HG03045 (cell line): ENCODE measurements around the gene STARD9.
"Not testable (repeated sequence)": the region's sequence is repeated elsewhere in the genome, so short reads cannot be mapped to it uniquely, and the experiment has no call there.

ENCODE experiments used
- ATAC-seq: cut with Tn5 transposase; IDR thresholded peaks from one replicate; pipeline ENCODE4 v1.9.1; 2021; ENCODE audit warnings: mild to moderate bottlenecking, moderate library complexity; ENCODE audit not compliant: unreplicated experiment

STARD9 gene

DNA sequence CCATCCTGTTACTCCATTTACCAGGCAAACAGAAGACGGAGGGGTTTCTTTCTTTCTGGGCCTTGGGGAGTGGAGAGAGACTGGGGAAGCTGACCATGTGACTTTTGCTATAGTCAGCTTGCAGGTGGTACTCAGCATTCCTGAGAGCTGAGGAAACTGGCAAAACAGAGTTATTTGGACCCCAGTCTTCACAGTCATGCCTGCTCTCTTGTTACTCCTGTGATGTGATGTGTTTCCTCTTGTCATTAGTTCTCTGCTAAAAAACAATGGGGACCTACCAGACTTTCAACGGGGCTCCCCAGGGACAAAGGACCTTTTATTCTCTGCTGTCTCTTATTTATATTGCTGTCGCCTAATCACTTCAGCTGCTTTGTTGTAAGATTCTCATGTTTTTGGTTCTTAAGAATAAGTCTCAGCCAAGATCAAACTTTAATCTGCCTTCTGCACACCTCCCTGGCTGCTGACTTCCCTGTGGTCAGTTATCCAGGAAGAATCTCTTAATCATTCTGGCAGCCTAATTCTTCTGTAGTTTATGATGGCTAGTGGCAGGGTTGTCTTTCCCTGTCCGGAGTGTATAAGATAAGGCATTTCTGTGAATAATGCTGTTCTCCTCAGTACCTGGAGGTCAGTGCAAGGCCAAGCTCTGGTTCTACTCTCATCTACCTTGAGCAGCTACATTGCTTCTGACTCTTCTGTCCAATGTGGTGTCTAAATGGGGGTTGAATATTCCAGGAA lies 8.8 kb downstream of the STARD9 start:
- no peak for ATAC-seq

DNA sequence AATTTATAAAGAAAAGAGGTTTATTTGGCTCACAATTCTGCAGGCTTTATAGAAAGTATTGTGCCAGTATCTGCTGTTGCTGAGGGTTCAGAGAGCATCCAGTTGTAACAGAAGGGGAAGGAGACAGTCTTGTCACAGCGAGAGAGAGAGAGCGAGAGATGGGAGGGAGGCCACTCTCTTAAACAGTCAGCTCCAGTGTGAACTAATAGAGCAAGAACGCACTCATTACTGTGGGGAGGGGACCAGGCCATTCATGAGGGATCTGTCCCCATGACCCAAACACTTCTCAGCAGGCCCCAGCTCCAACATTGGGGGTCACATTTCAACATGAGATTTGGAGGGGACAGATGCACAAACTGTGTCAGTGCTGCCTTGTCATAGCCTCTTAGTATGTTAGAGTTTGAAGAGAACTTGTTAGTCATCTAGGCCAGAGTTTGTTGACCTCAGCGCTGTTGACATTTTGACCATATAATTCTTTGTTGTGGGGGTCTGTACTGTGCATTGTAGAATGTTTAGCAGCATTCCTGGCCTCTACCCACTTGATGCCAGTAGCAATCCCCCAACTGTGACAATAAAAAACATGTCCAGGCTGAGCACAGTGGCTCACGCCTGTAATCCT lies 15.3 kb downstream of the STARD9 start:
- no peak for ATAC-seq

- no peak for ATAC-seq
Measured at GRCh38 chr15:42591238-42591934, 16.0 kb downstream of the STARD9 start.

DNA sequence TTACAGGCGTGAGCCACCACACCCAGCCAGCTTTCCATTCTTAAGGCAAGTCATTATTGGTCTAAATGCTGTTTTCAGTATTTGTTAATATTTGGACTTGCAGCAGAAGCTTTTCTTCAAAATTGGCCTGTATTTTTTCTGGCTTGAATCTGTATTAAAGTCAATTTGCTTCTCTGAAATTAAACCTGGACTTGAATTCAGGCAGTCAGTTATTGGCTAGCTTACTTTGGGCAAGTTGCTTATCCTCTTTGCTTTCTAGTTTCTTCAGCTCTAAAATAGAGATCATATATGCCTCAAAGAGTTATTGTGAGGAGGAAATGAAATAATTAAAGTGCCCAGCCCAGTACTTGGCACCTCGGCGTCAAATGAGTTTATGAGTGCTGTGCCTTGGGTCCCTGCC lies 17.3 kb downstream of the STARD9 start:
- ATAC-seq, result no peak

DNA sequence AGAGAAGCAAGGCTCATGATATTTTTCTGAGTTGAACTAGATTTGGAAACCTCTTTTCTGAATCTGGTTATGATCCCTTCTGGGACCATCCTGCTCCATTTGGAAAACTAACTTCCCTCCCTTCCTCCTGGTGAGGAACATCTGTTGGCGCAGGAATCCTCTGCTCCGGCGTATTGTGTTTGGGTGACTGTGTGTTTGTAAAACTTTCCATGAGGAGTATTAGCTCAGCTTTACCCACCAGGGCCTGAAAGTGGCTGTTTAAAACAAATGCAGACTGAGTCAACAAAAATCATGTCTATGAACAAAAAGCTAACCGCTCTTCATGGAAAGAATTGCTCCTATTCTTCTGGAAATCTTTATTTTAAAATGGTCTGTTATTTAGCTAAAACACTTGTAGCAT lies 17.7 kb downstream of the STARD9 start:
- no peak for ATAC-seq

GRCh38 chr15:42594095-42594494 lies 18.7 kb downstream of the STARD9 start:
- ATAC-seq, result no peak

DNA sequence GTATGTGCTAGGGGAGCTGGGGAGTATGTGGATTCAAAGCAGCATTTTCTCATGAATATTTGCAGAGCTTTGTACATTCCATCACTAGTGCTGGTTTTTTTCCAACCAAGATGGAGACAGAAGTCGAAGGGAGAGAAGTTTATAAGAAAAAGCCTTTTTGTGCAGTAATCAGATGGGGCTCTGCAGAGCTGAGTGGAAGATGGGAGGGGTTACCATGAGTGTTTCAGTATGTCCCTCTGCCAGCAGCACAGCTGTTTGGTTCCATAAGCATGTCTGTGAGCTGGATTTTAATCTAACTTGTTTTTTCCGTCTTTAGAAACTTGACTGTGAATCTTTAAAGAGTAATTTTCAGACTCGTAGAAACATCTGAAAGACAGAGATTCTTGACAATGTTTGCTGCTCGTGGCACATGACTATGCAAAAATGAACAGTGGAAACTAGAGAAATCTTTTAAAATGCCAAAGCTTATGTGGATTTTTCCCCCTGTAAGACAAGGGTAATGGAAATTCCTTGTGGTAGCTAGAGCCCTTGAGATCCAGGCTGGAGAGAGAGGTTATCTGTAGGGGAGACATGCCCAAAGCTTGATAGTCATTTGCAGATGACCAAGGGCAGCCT lies 20.3 kb downstream of the STARD9 start:
- ATAC-seq, result no peak

- not testable (repeated sequence) for ATAC-seq
Measured at GRCh38 chr15:42601316-42601715, 25.9 kb downstream of the STARD9 start.

DNA sequence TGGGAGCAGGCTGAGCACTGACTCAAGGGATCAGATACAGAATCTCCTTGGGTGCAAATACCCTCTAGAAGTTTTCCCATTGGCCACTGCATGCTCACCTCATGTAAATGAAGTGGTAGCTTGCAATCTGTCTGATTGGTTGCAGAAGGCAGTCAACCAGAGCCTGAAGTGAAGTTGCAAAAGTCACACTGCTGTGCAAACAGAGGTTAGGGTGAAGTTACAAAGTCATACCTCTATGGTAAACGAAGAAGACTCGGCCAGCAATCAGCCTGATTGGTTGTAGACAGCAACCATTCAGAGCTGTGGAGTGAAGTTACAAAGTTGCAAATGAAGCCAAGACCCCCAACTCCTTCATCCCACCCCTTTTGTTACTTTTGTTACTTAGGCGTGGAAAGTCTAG lies 27.1 kb downstream of the STARD9 start:
- no peak for ATAC-seq

GRCh38 chr15:42603978-42604377 lies 28.6 kb downstream of the STARD9 start:
- ATAC-seq, result no peak

GRCh38 chr15:42604894-42605744 lies 29.7 kb downstream of the STARD9 start:
- no peak for ATAC-seq

- no peak for ATAC-seq
Measured at GRCh38 chr15:42605796-42606195, 30.4 kb downstream of the STARD9 start.

GRCh38 chr15:42608110-42608531 lies 32.7 kb downstream of the STARD9 start:
- ATAC-seq, result no peak

- no peak for ATAC-seq
Measured at GRCh38 chr15:42608752-42609488, 33.5 kb downstream of the STARD9 start.

DNA sequence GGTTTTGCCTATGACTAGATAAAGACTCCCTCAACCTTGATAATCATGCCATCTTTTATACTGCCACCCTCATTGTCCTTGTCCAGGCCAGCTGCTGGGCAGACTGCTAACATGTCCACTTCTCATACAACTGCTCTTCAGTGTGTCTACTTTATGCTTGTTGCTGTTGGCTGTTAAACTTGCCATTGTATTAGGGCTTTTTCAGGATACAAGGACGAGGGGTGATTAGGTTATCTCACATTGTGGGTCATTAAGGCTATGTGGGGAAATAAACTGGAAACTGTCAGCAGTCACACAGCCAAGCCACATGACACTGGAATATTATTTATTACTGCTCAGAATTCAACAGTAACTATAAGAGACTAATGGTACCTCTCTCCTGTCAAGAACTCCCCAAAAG lies 36.1 kb downstream of the STARD9 start:
- ATAC-seq, result no peak

DNA sequence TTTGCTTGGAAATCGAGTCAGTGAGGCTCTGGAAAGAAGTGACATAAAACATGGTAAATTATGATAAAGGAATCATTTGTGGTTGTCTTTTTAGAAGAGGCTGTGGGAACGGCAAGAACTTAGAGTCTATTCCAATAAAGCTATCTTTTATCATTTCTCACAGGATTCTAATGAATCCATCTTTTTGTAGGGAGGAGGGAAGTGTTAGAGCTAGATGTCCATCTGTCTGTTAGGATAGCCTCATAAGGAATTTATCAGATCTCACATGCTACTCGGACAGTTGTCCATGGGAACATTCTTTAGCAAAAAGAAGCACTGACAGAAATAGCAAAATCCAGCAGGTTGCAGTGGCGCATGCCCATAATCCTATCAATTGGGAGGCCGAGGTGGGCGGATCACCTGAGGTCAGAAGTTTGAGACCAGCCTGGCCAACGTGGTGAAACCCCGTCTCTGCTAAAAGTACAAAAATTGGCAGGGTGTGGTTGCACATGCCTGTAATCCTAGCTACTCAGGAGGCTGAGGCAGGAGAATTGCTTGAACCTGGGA lies 37.0 kb downstream of the STARD9 start:
- no peak for ATAC-seq

DNA sequence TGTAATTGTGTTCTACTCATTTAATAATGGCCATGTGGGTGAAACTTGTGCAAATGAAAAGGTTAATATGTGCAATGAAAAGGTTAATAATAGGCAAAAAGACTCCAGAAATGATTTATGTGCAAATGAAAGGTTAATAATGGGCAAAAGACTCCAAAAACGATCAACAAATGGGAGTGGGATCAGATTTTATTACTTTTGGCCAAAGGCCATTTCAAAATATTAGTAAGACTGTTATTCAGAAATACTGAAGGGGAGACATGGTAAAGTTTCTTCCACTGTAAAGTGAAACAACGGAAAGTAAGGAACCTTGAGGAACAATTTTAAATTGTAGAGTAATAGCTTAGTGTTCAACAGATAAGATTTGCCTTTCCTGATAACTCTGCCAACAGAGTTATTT lies 40.7 kb downstream of the STARD9 start:
- ATAC-seq, result no peak

DNA sequence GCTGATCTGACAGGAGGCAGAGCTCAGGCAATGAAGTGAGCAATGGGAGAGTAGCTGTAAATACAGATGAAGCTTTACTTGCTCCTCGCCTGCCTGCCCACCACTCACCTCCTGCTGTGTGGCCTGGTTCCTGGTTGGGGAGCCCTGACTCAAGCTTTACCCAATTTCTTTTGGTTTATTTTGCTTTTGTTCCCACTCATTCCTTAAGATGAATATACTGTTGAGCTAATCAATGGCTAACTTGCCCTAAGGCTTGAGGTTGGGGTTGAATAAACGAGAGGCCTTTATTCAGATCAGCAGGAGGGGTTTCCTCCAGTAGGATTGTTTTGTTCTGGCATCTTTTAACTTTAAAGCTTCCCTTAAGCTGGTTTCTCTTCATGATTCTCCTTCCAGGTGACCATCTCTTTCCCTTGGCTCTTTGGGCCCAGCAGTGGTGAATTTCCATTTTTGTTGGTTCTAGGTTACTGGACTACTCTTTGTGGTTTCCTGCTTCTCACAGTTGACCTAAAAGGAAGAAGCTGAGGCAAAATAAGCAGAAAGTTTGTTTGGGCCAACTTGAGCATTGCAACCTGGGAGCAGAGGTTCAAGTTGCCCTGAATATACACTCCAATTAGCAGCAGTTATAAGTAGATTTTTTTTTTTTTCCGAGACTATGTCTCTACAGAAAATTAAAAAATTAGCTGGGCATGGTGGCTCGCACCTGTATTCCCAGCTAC lies 44.4 kb downstream of the STARD9 start:
- ATAC-seq, result no peak

DNA sequence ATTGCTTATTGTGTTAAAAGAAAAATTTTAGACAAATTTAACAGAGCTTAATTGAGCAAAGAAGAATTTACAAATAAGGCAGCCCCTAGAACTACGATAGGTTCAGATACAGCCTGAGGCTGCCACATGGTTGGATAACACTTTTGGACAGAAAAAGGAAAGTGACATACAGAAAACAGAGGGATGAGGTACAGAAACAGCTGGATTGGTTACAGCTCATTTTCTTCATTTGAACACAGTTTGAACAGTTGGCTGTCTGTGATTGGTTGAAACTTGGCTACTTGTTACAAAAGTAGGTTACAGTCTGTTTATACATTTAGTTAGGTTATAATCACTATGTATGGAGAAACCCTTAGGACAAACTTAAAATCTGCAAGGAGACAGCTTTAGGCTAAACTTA lies 46.0 kb downstream of the STARD9 start:
- no peak for ATAC-seq
